Measurements from ENCODE around the gene HUNK.
"Not testable (repeated sequence)": the region's sequence is repeated elsewhere in the genome, so short reads cannot be mapped to it uniquely, and the experiment has no call there.

HUNK gene

DNA sequence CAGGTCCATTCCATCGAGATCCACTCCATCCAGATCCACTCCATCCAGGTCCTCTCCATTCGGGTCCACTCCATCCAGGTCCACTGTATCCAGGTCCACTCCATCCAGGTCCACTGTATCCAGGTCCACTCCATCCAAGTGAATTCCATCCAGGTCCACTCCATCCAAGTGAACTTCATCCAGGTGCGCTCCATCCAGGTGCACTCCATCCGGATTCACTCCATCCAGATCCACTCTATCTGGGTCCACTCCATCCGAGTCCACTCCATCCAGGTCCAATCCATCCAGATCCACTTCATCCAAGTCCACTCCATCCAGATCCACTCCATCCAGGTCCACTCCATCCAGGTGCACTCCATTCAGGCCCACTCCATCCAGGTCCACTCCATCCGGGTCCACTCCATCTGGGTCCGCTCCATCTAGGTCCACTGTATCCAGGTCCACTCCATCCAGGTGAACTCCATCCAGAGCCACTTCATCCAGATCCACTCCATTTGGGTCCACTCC lies 157.4 kb downstream of the HUNK start:
- no peak overlapping the region for H3K27ac ChIP-seq (ENCODE audit: low read depth, low read length)
- H3K4me1 ChIP-seq (ENCODE audit: control insufficient read depth, insufficient read depth, low read length), result no peaks in the 10 kb centered on the region
- H3K9me3 ChIP-seq (ENCODE audit: control insufficient read depth, insufficient read depth, low read depth, low read length), result no peaks in the 10 kb centered on the region; the same call in 1 of the 2 replicates
- H3K36me3 ChIP-seq (ENCODE audit: control insufficient read depth, insufficient read depth, low read length), result no peaks in the 10 kb centered on the region
- no peaks in the 10 kb centered on the region for H3K27me3 ChIP-seq (ENCODE audit: control insufficient read depth, insufficient read depth, low read length)
- H3K4me3 ChIP-seq (ENCODE audit: low read depth, low read length), result no peak overlapping the region
- H3K9ac ChIP-seq (ENCODE audit: low read length), result no peak overlapping the region

DNA sequence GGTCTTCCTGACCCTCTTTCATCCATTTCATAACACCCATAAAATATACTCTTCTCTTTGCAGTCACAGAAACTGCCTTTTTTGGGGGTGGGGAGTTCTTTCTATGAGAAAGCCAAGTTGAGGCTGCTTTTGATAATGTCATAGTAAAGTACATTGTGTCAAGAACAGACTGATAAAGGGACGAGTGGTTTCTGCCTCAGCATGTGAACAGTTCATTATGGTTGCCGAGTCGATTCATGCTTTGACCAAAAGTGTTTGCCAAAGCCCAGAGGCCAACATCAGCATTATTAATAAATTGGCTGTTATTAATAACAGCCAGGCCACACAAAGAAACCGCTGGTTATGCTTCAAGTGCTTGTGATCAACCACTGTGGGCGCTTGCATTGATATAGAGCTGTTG lies 162.0 kb downstream of the HUNK start:
- Histone ChIP-seq H3K27me3 (ENCODE audit: control insufficient read depth, insufficient read depth, low read length) (no peaks in the 10 kb centered on the region), H3K27ac (ENCODE audit: low read depth, low read length) (no peak overlapping the region), H3K4me3 (ENCODE audit: low read depth, low read length) (no peak overlapping the region), H3K9ac (ENCODE audit: low read length) (no peak overlapping the region), H3K9me3 (ENCODE audit: control insufficient read depth, insufficient read depth, low read depth, low read length) (no peaks in the 10 kb centered on the region; the same call in 1 of the 2 replicates), H3K4me1 (ENCODE audit: control insufficient read depth, insufficient read depth, low read length) (no peaks in the 10 kb centered on the region), H3K36me3 (ENCODE audit: control insufficient read depth, insufficient read depth, low read length) (no peaks in the 10 kb centered on the region)

DNA sequence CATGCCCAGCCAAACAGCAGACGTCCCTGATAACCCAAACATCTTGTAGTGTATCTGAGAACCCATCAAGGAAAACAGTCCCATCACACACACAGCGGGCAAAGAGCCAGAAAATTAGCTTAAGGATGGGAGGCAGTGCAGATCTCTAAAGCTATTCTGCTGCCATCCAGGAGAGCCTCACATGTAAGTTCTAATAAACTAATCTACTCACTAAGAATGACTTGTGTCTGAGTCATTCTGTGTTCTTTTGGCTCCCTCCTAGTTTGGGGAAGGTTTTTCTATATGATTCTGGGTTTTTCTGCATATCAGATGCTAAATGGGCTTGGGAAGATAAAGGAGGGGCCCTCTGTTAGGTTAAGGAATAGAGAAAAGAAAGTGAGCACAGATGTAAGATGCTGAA lies 162.8 kb downstream of the HUNK start:
- Histone ChIP-seq H3K4me3 (ENCODE audit: low read depth, low read length) (no peak overlapping the region), H3K9me3 (ENCODE audit: control insufficient read depth, insufficient read depth, low read depth, low read length) (no peaks in the 10 kb centered on the region), H3K9ac (ENCODE audit: low read length) (no peak overlapping the region), H3K36me3 (ENCODE audit: control insufficient read depth, insufficient read depth, low read length) (no peaks in the 10 kb centered on the region), H3K4me1 (ENCODE audit: control insufficient read depth, insufficient read depth, low read length) (no peaks in the 10 kb centered on the region), H3K27ac (ENCODE audit: low read depth, low read length) (no peak overlapping the region), H3K27me3 (ENCODE audit: control insufficient read depth, insufficient read depth, low read length) (no peaks in the 10 kb centered on the region)

DNA sequence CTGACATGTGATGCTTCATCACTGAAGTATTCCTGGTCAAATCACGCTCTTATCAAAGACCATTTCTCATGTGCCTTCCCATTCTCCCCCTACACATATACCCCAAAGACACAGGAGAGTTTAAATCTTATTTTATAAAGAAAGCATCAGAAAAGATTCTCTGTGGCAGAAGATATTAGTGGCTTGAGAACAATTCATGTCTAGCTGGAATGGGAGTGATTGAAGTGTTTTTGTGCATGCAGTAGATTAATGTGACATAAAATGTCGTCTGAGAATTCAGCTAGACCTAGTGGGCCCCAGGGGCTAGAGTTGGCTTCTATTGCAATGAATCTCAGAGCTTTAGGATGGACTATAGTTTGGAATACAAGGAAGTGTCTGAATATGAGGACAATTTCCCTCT lies 163.9 kb downstream of the HUNK start:
- Histone ChIP-seq H3K9ac (ENCODE audit: low read length) (no peak overlapping the region), H3K27ac (ENCODE audit: low read depth, low read length) (no peak overlapping the region), H3K9me3 (ENCODE audit: control insufficient read depth, insufficient read depth, low read depth, low read length) (no peaks in the 10 kb centered on the region), H3K36me3 (ENCODE audit: control insufficient read depth, insufficient read depth, low read length) (no peaks in the 10 kb centered on the region), H3K4me1 (ENCODE audit: control insufficient read depth, insufficient read depth, low read length) (no peaks in the 10 kb centered on the region), H3K4me3 (ENCODE audit: low read depth, low read length) (no peak overlapping the region), H3K27me3 (ENCODE audit: control insufficient read depth, insufficient read depth, low read length) (no peaks in the 10 kb centered on the region)

GRCh38 chr21:32038751-32039150 lies 165.9 kb downstream of the HUNK start:
- H3K27me3 ChIP-seq (ENCODE audit: control insufficient read depth, insufficient read depth, low read length); H3K36me3 ChIP-seq (ENCODE audit: control insufficient read depth, insufficient read depth, low read length); H3K4me3 ChIP-seq (ENCODE audit: low read depth, low read length); H3K27ac ChIP-seq (ENCODE audit: low read depth, low read length); H3K9me3 ChIP-seq (ENCODE audit: control insufficient read depth, insufficient read depth, low read depth, low read length); H3K9ac ChIP-seq (ENCODE audit: low read length); H3K4me1 ChIP-seq (ENCODE audit: control insufficient read depth, insufficient read depth, low read length): not testable (repeated sequence)

DNA sequence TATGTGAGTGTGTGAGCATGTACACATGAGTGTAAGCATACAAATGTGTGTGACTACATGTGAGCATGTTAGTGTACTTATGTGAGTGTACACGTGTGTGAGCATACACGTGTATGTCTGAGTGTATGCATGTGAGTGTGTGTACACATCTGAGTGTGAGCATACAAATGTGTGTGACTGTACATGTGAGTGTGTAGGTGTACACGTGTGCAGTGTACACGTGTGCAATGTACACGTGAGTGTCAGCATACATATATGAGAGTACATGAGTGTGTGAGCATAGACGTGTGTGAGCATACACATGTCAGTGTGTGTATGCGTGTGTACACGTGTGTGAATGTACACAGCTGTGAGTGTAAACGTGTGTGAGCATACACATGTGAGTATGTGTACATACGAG lies 170.6 kb downstream of the HUNK start:
- H3K9me3 ChIP-seq (ENCODE audit: control insufficient read depth, insufficient read depth, low read depth, low read length), result peaks cover 5% of the 10 kb centered on the region; the same call in 1 of the 2 replicates
- no peak overlapping the region for H3K4me3 ChIP-seq (ENCODE audit: low read depth, low read length)
- H3K27ac ChIP-seq (ENCODE audit: low read depth, low read length), result no peak overlapping the region
- no peaks in the 10 kb centered on the region; the same call in 1 of the 2 replicates for H3K4me1 ChIP-seq (ENCODE audit: control insufficient read depth, insufficient read depth, low read length)
- no peaks in the 10 kb centered on the region for H3K36me3 ChIP-seq (ENCODE audit: control insufficient read depth, insufficient read depth, low read length)
- H3K27me3 ChIP-seq (ENCODE audit: control insufficient read depth, insufficient read depth, low read length), result peaks cover 3% of the 10 kb centered on the region; the same call in 1 of the 2 replicates
- no peak overlapping the region for H3K9ac ChIP-seq (ENCODE audit: low read length)

GRCh38 chr21:32044205-32045180 lies 171.7 kb downstream of the HUNK start:
- H3K9me3 ChIP-seq (ENCODE audit: control insufficient read depth, insufficient read depth, low read depth, low read length), result peaks cover 5% of the 10 kb centered on the region; the same call in 1 of the 2 replicates
- no peak overlapping the region for H3K9ac ChIP-seq (ENCODE audit: low read length)
- no peak overlapping the region for H3K27ac ChIP-seq (ENCODE audit: low read depth, low read length)
- no peaks in the 10 kb centered on the region; the same call in 1 of the 2 replicates for H3K4me1 ChIP-seq (ENCODE audit: control insufficient read depth, insufficient read depth, low read length)
- H3K27me3 ChIP-seq (ENCODE audit: control insufficient read depth, insufficient read depth, low read length), result peaks cover 3% of the 10 kb centered on the region; the same call in 1 of the 2 replicates
- no peak overlapping the region for H3K4me3 ChIP-seq (ENCODE audit: low read depth, low read length)
- H3K36me3 ChIP-seq (ENCODE audit: control insufficient read depth, insufficient read depth, low read length), result no peaks in the 10 kb centered on the region

- H3K27me3 ChIP-seq (ENCODE audit: control insufficient read depth, insufficient read depth, low read length), result peaks cover 3% of the 10 kb centered on the region; the same call in 1 of the 2 replicates
- H3K27ac ChIP-seq (ENCODE audit: low read depth, low read length), result no peak overlapping the region
- H3K4me1 ChIP-seq (ENCODE audit: control insufficient read depth, insufficient read depth, low read length), result no peaks in the 10 kb centered on the region; the same call in 1 of the 2 replicates
- no peaks in the 10 kb centered on the region for H3K36me3 ChIP-seq (ENCODE audit: control insufficient read depth, insufficient read depth, low read length)
- H3K4me3 ChIP-seq (ENCODE audit: low read depth, low read length), result no peak overlapping the region
- no peak overlapping the region for H3K9ac ChIP-seq (ENCODE audit: low read length)
- peaks cover 5% of the 10 kb centered on the region; the same call in 1 of the 2 replicates for H3K9me3 ChIP-seq (ENCODE audit: control insufficient read depth, insufficient read depth, low read depth, low read length)
These were observed 173.4 kb downstream of the HUNK start for GRCh38 chr21:32046191-32046590.

- Histone ChIP-seq H3K9ac (ENCODE audit: low read length) (no peak overlapping the region), H3K4me1 (ENCODE audit: control insufficient read depth, insufficient read depth, low read length) (no peaks in the 10 kb centered on the region; the same call in 1 of the 2 replicates), H3K9me3 (ENCODE audit: control insufficient read depth, insufficient read depth, low read depth, low read length) (peaks cover 10% of the 10 kb centered on the region), H3K4me3 (ENCODE audit: low read depth, low read length) (no peak overlapping the region), H3K27me3 (ENCODE audit: control insufficient read depth, insufficient read depth, low read length) (no peaks in the 10 kb centered on the region), H3K36me3 (ENCODE audit: control insufficient read depth, insufficient read depth, low read length) (no peaks in the 10 kb centered on the region), H3K27ac (ENCODE audit: low read depth, low read length) (no peak overlapping the region)
These were observed 175.5 kb downstream of the HUNK start for GRCh38 chr21:32048353-32048752.

Data from HUES6 (cell line).